ENCODE data around the gene FAM89A.
A peak's percentile ranks its signal among the peaks of the same experiment; 100 is the strongest.

DNA sequence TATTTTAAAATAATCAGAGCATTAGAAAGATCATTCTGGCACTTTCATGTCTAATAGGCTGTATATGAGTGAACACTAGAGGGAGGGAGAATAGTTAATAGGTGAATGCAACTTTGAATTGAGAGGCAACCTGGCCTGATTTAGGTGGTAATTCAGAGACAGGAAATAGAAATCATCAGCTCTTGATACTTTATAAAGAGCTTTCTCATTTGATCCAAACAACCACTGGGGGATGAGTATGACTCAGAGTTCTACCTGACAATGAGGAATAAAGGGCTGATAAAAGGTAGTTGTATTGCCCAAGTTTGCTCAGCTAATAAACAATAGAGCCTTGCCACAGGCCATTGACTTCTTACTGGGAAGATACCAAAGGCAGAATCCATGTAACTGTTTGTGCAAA is 5.2 kb upstream of the FAM89A start:
- TF ChIP-seq, protein P1, sequence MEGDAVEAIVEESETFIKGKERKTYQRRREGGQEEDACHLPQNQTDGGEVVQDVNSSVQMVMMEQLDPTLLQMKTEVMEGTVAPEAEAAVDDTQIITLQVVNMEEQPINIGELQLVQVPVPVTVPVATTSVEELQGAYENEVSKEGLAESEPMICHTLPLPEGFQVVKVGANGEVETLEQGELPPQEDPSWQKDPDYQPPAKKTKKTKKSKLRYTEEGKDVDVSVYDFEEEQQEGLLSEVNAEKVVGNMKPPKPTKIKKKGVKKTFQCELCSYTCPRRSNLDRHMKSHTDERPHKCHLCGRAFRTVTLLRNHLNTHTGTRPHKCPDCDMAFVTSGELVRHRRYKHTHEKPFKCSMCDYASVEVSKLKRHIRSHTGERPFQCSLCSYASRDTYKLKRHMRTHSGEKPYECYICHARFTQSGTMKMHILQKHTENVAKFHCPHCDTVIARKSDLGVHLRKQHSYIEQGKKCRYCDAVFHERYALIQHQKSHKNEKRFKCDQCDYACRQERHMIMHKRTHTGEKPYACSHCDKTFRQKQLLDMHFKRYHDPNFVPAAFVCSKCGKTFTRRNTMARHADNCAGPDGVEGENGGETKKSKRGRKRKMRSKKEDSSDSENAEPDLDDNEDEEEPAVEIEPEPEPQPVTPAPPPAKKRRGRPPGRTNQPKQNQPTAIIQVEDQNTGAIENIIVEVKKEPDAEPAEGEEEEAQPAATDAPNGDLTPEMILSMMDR (IDR thresholded peaks at IDR 0.05; ENCODE audit: low read length): peak; percentile 13; the same call in 1 of the 2 replicates
- TF ChIP-seq EZH2 (optimal IDR thresholded peaks at IDR 0.05; ENCODE audit: low read depth, low read length) (no peak), EZH2phosphoT487 (IDR thresholded peaks at IDR 0.05; ENCODE audit: low read length) (no peak)

All from MM.1S (cell line).